ENCODE measurements around the gene PCCA.
"Not testable (repeated sequence)": the region's sequence is repeated elsewhere in the genome, so short reads cannot be mapped to it uniquely, and the experiment has no call there.

PCCA gene

DNA sequence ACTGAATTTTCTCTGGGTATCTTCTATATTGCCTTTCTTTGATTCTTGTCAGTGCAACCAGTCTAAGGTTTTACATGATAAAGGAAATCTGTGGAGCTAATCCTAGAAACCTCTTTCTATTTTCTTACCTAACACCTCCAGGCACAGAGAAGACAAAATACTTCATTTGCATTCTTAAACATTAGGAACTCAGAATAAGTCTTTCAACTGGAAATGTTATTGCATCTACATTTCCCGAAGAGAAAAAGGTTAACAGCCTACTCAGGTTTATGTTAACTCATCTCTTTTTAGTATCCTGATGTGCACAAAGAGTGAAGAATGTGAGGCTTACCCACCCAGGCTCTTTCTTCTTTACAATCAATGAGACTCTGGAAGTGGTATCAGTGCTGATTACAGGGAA is 106.7 kb downstream of the PCCA start:
- DNase-seq (ENCODE audit: low spot score) = no peak

GRCh38 chr13:100196375-100196774 is 107.5 kb downstream of the PCCA start:
- no peak for DNase-seq (ENCODE audit: low spot score)

DNA sequence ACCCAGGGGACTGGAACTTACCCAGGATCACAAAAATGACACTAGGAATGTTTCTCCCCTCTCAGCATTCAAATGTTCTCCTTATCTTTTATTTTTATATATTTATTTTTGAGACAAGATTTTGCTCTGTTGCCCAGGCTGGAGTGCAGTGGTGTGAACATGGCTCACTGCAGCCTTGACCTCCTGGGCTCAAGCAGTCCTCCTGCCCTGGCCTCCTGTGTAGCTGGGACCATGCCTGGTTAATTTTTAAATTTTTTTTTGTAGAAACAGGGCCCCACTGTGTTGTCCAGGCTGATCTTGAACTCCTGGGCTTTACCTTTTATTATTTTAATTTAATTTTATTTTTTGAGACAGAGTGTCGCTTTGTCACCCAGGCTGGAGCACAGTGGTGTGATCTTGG is 108.2 kb downstream of the PCCA start:
- no peak for DNase-seq (ENCODE audit: low spot score)

DNA sequence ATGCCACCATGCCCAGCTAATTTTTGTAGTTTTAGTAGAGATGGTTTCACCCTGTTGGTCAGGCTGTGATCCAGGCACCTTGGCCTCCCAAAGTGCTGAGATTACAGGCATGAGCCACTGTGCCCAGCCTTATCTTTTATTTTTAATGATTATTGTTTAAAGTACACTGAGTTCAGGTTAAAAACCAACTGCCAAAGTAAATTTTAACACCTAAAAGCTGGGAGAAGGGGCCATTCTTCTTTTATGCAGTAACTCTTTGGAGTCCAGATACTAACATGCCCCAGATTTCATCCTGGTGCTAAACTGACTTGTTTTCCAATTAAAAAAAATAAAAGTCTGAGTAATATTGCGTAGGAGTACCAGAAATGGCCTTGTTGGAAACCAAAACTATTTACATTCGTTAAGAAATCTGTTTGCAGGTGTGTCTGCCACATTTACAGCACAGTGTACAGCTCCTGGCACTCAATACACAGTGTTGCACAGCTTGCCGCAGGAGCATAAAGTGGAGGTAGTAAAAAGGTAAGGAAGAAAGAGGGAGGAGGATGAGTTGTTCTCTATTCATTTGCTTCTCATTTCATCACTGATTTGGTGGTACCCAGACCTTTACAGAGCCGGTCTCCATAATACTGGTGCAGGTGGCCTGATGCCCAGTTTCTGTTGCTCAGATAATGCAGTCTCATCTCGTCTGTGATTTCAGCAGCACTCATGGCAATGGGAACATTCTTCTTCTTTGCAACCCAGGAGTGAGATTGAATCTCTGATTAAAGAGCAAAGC is 108.9 kb downstream of the PCCA start:
- DNase-seq (ENCODE audit: low spot score) = no peak

DNA sequence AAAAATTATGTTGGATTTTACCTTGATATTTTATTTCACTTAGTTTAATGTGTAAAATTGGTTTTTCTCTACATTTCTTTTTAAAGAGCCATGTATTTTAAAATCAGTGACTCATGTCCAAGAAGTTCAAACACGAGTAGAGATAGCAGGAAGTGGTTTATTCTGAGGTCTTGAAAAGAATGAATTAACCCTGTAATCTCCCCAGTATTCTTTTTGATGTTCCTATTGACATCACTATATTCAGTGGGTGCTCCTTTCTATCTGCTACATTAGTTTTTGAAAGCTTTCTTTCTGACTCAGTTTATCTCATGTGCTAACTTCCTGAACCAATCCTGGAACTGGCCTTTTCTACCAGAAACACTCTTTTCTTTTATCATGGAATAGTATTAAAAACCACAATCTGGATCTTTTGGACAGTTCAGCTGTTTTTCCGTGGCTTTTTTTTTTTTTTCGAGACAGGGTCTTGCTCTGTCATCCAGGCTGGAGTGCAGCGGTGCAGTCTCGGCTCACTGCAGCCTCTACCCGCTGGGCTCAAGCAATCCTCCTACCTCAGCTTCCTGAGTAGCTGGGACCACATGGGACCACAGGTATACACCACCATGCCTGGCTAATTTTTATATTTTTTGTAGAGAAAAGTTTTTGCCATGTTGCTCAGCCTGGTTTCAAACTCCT is 114.9 kb downstream of the PCCA start:
- peak; percentile 28 for DNase-seq (ENCODE audit: low spot score)

GRCh38 chr13:100208002-100208401 is 119.1 kb downstream of the PCCA start:
- DNase-seq (ENCODE audit: low spot score) = no peak

DNA sequence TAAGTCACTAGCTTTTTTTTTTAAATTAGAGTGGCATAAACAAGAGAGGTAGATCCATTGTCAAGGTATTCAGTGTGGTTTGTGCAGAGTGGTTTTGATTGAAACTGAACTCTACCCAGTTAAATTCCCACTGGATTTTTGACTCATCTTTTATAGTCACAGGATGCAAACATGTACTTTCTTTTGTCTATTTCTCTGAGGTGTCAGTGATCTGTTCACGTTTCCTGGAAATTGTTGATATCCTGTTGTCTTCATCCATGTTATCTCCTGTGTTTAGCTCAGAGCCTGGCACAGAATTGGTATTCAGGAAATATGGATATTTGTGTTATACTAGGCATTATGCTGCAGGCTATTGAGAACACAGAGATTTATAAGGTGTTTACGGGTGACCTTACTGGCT is 119.7 kb downstream of the PCCA start:
- no peak for DNase-seq (ENCODE audit: low spot score)

- no peak for DNase-seq (ENCODE audit: low spot score)
Observed at GRCh38 chr13:100209857-100210825, 121.2 kb downstream of the PCCA start.

- no peak for DNase-seq (ENCODE audit: low spot score)
Observed at GRCh38 chr13:100211016-100211710, 122.3 kb downstream of the PCCA start.

- DNase-seq (ENCODE audit: low spot score) = no peak
Observed at GRCh38 chr13:100212904-100213553, 124.1 kb downstream of the PCCA start.

- no peak for DNase-seq (ENCODE audit: low spot score)
Observed at GRCh38 chr13:100213576-100213975, 124.7 kb downstream of the PCCA start.

DNA sequence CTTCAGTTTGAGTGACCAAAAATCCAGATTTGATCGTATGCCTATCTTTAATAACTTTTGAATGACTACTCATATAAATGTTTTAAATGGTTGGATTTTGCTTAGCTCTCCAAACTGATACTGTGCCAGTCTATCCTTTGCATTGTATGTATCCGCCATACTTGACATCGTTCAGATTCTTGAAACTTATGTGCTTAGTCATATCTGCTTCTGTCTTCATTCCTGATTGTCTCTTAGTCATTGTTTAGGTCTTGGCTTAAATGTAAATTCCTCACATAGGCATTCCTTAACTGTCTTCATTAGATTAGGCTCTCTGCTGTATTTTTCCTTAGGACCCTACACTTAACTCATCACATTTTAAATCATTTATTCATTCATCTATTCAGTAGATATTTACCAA is 126.0 kb downstream of the PCCA start:
- DNase-seq (ENCODE audit: low spot score) = no peak

- DNase-seq (ENCODE audit: low spot score) = no peak
Observed at GRCh38 chr13:100221166-100221565, 132.3 kb downstream of the PCCA start.

GRCh38 chr13:100223966-100224530 is 135.2 kb downstream of the PCCA start:
- DNase-seq (ENCODE audit: low spot score) = not testable (repeated sequence)

- no peak for DNase-seq (ENCODE audit: low spot score)
Observed at GRCh38 chr13:100229603-100230002, 140.7 kb downstream of the PCCA start.

DNA sequence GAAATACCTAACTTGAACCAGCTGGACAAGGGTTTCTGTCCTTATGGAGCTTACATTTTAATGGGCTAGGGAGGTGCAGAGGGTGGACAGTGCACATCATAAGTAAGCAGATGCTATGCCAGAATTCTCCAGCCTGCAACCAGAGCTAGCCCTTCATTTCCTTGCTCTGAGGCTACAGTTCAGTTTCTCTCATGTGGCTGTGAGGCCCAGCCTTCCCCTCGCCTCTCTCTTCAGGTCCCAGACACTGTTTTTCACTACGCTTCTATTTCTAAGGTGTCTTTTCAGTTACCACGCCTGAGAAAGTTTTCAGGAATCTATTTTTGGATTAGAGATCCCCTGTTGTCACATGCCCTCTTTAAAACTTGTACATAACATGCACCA is 141.9 kb downstream of the PCCA start:
- no peak for DNase-seq (ENCODE audit: low spot score)

GRCh38 chr13:100231176-100231575 is 142.3 kb downstream of the PCCA start:
- DNase-seq (ENCODE audit: low spot score) = no peak

DNA sequence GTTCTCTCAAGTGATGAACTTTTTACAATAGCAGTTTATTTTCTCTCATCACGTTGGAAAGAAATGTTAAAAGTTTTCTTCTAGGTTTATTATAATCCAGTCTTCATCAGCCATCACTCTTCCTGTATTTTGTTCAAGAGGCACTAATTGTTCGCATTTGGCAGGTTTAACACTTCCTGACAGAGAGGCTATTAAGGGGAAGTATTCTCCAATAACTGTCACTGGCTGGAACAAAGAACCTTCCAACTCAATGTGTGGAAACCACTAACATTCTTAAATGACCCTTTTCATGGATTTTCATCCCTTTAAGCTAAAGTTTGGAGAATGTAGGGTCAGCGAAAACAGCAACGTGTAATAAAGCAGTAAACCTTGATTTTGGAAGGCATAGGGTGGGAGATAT is 145.1 kb downstream of the PCCA start:
- no peak for DNase-seq (ENCODE audit: low spot score)

- DNase-seq (ENCODE audit: low spot score) = no peak
Observed at GRCh38 chr13:100234524-100235136, 145.7 kb downstream of the PCCA start.

GRCh38 chr13:100235311-100235901 is 146.5 kb downstream of the PCCA start:
- DNase-seq (ENCODE audit: low spot score) = peak; percentile 60

All from CD4-positive, alpha-beta T cell treated with Interleukin-15 for 4 hours (primary cell).